Stimulated activated CD4-positive, alpha-beta T cell treated with anti-CD3 and anti-CD28 coated beads, Interleukin-4, amount 100 ng/mL, for 24 hours (primary cell): Measurements from ENCODE around the gene DPPA5.
"Not testable (repeated sequence)": the region's sequence is repeated elsewhere in the genome, so short reads cannot be mapped to it uniquely, and the experiment has no call there.

Experiments
- DNase-seq: peaks from one replicate; pipeline ENCODE4 v3.0.0-alpha.2; 2020

Gene DPPA5

GRCh38 chr6:73363537-73363875 lies 9.4 kb upstream of the DPPA5 start:
- DNase-seq: no peak

DNA sequence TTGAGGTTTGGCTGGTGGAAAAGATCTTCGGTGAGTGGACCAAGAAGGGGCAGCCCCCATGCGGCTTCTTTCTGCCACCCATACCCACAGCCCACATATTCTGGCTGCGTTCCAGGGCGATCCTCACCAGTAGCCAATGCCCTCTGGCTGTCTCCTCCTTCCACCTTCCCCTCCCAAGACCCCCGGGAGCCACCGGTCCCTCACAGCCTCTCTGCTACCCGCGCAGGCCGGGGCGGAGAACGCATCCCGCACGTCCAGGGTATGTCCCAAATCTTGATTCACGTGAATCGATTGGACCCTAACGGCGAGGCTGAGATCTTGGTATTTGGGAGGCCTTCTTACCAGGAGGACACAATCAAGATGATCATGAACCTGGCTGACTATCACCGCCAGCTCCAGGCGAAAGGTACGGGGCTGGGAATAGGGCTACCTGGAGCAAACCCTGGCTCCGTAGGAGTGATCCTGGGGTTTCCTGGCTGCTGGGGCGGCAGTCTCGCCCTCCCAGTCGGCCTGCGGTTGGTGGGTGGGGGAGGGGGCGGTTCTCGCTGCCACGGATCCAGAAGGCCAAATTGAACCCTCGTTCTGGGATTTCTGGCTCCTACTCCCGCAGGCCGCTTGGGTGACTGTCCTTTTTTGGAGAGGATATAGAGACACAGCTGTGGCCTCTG lies 8.9 kb upstream of the DPPA5 start:
- no peak for DNase-seq

GRCh38 chr6:73362358-73362757 lies 8.3 kb upstream of the DPPA5 start, which contains the start of gene KHDC3L:
Gene KHDC3L, plus strand, starts transcription at chr6:73362658. Its CDS starts 72 bp downstream, at chr6:73362730.
- no peak for DNase-seq

- DNase-seq: no peak
These were observed 4.8 kb downstream of the DPPA5 start for GRCh38 chr6:73349311-73349710.

GRCh38 chr6:73348550-73349204 lies 5.4 kb downstream of the DPPA5 start:
- no peak for DNase-seq

DNA sequence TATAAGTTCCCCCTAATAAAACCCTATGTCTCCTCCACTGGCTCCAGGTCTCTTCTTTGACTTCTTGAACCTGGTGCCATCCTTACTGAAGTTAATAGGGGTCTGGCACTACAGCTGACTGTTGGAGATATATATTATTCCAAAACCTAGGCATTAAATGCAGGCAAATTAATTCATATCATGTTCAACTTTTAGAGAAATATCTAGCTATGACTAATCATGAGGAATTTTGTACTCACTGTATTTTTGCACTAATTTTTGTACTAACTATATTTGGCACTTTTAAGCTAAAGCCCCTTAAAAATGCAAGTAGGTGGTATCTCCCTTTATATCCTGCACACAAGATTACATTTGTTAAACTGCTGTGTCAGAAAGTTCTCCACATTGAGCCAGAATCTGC lies 10.9 kb downstream of the DPPA5 start:
- DNase-seq: no peak

DNA sequence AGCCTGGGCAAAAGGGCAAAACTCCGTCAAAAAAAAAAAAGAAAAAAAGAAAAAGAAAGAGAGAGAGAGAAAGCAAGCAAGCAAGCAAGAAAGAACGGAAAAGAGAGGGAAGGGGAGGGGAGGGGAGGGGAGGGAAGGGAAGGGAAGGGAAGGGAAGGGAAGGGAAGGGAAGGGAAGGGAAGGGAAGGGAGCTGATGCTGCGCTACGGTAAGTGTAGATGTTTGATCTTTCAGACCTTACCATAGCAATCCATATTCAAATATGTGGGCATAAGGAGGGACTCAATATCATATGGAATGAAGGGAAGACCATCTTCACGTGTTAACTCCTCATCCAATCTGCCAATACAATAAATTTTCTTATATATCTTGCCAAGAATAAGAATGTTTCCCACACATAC lies 11.9 kb downstream of the DPPA5 start:
- DNase-seq: no peak

DNA sequence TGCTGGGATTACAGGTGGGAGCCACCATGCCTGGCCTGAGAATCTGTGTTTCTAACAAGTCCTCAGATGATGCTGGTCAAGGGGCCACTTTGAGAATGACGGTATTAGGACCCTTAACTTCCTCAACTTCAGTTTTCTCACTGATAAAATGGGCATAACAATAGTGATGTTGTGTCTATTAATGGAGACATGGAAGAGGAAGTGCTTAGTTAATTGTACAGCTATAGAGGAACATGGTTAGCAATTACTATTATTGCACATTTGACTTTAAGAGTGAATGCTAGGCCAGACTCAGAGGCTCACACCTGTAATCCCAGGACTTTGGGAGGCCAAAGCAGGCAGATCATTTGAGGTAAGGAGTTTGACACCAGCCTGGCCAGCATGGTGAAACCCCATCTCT lies 12.7 kb downstream of the DPPA5 start:
- no peak for DNase-seq

DNA sequence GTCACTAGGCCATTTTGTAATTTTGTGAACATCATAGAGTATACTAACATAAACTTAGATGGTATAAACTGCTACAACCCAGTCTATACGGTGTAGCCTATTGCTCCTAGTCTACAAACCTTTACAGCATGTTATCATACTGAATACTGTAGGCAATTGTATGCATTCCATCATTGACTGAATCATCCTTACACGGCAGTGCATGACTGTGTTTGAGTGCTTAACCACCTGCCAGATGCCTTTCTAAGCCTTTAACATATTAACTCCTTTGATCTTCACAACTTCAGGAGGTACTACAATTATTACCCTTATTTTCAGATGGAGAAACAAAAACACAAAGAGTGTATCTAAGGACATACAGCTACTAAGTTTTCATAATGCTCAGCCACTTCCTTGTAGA lies 14.0 kb downstream of the DPPA5 start:
- no peak for DNase-seq

DNA sequence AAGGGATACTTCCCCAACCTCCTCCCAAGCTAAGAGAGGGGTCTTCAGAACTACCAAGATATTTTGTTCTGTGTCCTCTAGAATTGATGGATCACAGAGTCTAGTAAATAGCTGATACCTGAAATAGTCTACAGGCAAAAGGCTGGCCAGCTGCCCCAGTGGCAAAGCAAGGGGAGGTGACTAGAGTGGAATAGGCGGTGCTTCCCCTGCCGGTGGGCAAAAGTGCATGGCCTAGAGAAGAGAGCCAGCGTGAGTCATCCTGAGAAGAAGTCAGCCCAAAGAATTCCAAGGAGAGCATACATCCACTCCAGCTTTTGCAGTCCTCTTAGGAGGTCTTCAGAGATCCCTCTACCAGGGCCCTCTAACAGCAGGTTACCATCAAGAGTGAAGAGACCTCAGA lies 14.7 kb downstream of the DPPA5 start:
- no peak for DNase-seq

DNA sequence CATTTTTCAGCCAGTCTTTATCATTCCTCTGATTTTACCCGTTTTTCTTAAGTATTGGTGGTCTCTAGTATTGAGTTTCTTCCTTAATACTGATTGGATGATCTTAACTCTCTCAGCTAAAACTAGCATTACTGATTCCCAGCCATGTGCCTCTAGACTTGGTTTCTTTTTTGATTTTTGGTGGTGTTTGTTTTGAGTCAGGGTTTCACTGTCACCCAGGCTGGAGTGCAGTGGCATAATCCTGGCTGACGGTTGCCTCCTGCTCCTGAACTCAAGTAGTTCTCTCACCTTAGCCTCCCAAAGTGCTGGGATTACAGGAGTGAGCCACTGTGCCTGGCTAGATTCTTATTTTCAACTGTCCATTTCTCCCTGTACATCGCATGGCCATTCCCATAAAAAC lies 24.9 kb downstream of the DPPA5 start:
- DNase-seq: no peak

DNA sequence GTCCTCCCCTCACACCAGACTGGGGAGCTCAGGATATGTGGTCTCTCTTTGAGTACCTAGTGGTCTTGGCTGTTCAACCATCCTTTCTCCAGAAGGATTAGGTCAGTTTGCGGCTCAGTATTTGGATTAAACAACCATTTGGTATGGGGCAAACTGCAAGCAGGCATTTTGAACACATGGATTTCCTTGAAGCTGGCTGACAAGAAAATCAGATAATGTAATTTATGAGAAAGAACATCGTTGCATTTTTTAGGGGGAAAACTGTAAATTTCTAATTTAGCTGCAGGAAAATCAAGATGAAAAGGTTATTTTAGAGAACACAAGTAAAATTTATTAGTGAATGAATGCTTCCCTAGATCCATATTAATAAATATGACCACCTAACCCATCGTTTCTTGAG lies 25.3 kb downstream of the DPPA5 start:
- no peak for DNase-seq

GRCh38 chr6:73325656-73326055 lies 28.4 kb downstream of the DPPA5 start:
- no peak for DNase-seq

DNA sequence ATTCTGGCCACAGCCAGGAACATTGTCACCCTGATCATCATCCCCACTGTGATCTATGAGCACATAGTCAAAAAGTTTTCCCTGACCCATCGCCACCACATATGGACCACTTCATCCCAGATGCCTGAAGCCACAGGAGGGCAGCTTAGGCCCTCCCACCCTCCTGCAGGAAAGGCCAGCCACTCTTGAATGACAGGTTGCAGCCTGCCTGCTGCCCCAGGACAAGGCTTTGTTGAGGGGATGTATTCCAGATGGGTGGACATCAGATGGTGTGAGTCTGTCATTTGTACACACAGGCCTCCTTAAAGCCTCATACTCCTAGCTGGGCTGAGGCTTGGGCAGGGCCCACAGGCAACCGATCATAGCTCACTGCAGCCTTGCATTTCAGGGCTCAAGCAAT lies 30.8 kb downstream of the DPPA5 start:
- DNase-seq: no peak

GRCh38 chr6:73314577-73315492 lies 39.2 kb downstream of the DPPA5 start:
- no peak for DNase-seq

DNA sequence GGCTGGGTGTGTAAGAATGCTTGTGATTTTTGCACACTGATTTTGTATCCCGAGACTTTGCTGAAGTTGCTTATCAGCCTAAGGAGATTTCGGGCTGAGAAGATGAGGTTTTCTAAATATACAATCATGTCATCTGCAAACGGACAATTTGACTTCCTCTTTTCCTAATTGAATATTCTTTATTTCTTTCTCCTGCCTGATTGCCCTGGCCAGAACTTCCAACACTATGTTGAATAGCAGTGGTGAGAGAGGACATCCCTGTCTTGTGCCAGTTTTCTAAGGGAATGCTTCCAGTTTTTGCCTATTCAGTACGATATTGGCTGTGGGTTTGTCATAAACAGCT lies 43.6 kb downstream of the DPPA5 start:
- DNase-seq: not testable (repeated sequence)

- DNase-seq: peak; percentile 65
These were observed 44.1 kb downstream of the DPPA5 start for GRCh38 chr6:73309785-73310502.

DNA sequence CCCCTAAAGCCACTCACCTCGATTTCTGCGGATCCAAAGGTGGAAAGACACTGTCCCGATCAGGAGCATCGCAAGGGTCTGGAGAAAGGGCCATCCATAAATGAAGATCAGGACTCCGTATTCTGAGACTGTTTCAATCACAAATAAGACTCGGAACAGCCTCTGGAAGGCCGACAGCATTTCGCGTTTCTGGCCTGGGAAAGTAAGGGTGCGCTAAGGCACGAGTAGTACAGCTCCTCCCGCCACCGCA lies 44.6 kb downstream of the DPPA5 start:
- no peak for DNase-seq

- no peak for DNase-seq
These were observed 45.2 kb downstream of the DPPA5 start for GRCh38 chr6:73308712-73309534.

DNA sequence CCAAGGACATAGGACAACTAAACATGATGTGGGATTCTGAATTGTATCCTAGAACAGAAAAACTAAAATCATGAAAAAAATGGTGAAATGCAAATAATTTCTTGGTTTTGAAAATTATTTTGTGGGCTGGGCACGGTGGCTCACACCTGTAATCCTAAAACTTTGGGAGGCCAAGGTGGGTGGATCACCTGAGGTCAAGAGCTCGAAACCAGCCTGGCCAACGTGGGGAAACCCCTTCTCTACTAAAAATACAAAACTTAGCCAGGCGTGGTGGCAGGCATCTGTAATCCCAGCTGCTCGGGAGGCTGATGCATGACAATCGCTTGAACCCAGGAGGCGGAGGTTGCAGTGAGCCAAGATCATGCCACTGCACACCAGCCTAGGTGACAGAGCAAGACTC lies 50.3 kb downstream of the DPPA5 start:
- not testable (repeated sequence) for DNase-seq
